Muscle layer of colon (tissue), 2 donors: ENCODE measurements around the gene ADTRP.
A peak's percentile ranks its signal among the peaks of the same experiment; 100 is the strongest.

Experiments used
- H3K27ac ChIP-seq: one replicate; pipeline ENCODE4 v1.7.0; 2013; ENCODE audit warnings: low read depth, mild to moderate bottlenecking, low read length, moderate library complexity
- H3K27me3 ChIP-seq, 2 donors: one replicate each; pipeline ENCODE4 v1.7.0; 2013; ENCODE audit warnings: low read length in 2 of 2, mild to moderate bottlenecking in 2 of 2; ENCODE audit not compliant: insufficient read depth in 2 of 2, control insufficient read depth in 1 of 2
- H3K36me3 ChIP-seq: one replicate; pipeline ENCODE4 v1.7.0; 2013; ENCODE audit warnings: mild to moderate bottlenecking, low read length; ENCODE audit not compliant: insufficient read depth
- H3K4me1 ChIP-seq: one replicate; pipeline ENCODE4 v1.7.0; 2013; ENCODE audit warnings: mild to moderate bottlenecking, low read length; ENCODE audit not compliant: insufficient read depth
- H3K4me3 ChIP-seq, 2 donors: one replicate each; pipeline ENCODE4 v1.7.0; 2013; ENCODE audit warnings: low read length in 2 of 2, low read depth in 1 of 2, mild to moderate bottlenecking in 1 of 2, moderate library complexity in 1 of 2
- H3K9ac ChIP-seq: one replicate; pipeline ENCODE4 v1.7.0; 2013; ENCODE audit warnings: low read length
- H3K9me3 ChIP-seq: one replicate; pipeline ENCODE4 v1.7.0; 2013; ENCODE audit warnings: mild to moderate bottlenecking, low read length
- donor health status: abdominal sarcoma.
- donor health status: Adenocarcinoma of cecum.

ADTRP gene

GRCh38 chr6:11763460-11764249, 14.9 kb downstream of the ADTRP start:
- no peak overlapping the region for H3K4me3 ChIP-seq
- no peaks in the 10 kb centered on the region for H3K9me3 ChIP-seq
- no peak overlapping the region for H3K9ac ChIP-seq
- no peaks in the 10 kb centered on the region for H3K36me3 ChIP-seq
- H3K27me3 ChIP-seq: no peaks in the 10 kb centered on the region
- peaks cover 32% of the 10 kb centered on the region for H3K4me1 ChIP-seq
- peak overlapping the region; percentile 7 for H3K27ac ChIP-seq

DNA sequence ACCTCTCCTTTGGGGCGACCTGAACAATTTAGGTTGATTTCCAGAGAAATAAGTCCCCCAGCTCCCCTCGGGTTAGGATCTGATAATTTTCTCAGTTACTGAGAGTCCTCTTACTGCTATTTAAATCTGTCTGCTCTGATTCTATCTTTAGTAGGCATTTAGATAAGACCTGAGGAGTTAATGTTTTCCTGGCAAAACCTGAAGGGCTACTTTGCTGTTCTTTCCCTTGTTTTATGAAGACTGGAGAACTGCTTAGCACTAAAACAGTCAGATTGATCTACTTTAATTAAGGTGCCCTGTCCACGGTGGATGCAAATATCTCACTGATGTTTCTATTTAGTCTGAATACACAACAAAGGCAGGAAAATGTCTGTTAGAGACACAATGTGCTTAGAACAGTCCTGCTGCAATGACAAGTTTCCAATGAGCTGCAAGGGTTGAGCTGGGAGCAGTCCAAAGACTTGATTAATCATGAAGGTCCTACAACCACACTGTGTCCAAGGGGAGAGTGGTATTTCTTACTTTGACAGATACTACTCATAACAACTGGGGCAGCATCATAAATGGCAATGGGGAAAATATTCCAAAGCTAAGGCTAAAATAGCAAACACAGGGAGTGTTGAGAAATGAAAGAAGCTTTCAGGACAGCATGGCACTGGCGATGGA, 15.7 kb downstream of the ADTRP start:
- no peak overlapping the region for H3K9ac ChIP-seq
- no peaks in the 10 kb centered on the region for H3K36me3 ChIP-seq
- no peak overlapping the region for H3K27ac ChIP-seq
- peaks cover 32% of the 10 kb centered on the region for H3K4me1 ChIP-seq
- no peak overlapping the region for H3K4me3 ChIP-seq
- H3K27me3 ChIP-seq: no peaks in the 10 kb centered on the region
- no peaks in the 10 kb centered on the region for H3K9me3 ChIP-seq

DNA sequence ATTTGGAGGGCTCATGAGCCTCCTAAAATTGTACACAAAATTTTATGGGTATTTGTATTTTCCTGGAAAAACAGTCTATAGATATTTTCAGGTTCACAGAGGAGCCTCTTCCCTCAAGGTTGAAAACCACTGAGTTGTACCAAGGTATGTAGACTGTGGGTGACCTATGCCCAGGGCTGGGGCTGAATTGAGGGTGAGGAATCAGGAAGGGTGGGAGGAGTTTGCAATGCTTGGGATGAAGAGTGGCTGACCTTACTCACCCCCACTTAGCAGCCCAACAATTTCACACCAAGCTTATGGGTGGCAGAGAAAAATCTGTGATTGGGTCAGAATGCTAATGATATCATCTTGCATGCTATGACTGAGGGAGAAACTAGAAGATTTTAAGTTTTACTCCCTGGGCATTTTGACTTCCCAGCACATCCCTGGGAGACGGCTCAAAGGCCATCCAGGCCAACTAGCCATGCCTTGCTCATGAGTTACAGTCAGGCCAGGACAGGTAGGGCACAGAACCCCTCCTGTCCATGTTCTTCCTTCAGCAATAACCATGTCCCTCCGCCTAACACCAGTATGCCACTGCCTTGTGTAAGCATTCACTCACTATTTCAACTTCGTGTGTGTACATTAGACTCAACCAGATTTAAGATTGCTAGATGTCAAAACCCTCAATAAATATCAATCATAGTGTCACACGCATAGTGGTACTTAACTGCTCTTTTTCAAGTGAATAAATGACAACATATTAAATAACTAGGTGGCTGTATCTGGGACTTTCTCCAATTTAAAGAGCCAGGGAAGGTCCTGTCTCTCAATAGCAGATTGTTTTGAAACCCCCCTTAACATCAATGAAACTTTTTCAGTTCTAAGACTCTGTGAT, 16.6 kb downstream of the ADTRP start:
- H3K27ac ChIP-seq: no peak overlapping the region
- peaks cover 26% of the 10 kb centered on the region for H3K4me1 ChIP-seq

GRCh38 chr6:11760015-11760473, 18.6 kb downstream of the ADTRP start:
- H3K27ac ChIP-seq: no peak overlapping the region
- no peaks in the 10 kb centered on the region for H3K9me3 ChIP-seq
- peaks cover 19% of the 10 kb centered on the region for H3K4me1 ChIP-seq
- no peaks in the 10 kb centered on the region for H3K27me3 ChIP-seq
- no peak overlapping the region for H3K4me3 ChIP-seq
- no peak overlapping the region for H3K9ac ChIP-seq
- no peaks in the 10 kb centered on the region for H3K36me3 ChIP-seq

More for the DNA sequence above, 16.6 kb downstream of the ADTRP start:
- Histone ChIP-seq H3K4me3 (no peak overlapping the region), H3K36me3 (no peaks in the 10 kb centered on the region), H3K9me3 (no peaks in the 10 kb centered on the region), H3K9ac (no peak overlapping the region), H3K27me3 (no peaks in the 10 kb centered on the region)

GRCh38 chr6:11758878-11759277, 19.7 kb downstream of the ADTRP start:
- Histone ChIP-seq H3K9me3 (no peaks in the 10 kb centered on the region), H3K36me3 (no peaks in the 10 kb centered on the region), H3K9ac (no peak overlapping the region), H3K27me3 (no peaks in the 10 kb centered on the region), H3K4me1 (peaks cover 14% of the 10 kb centered on the region), H3K4me3 (no peak overlapping the region), H3K27ac (no peak overlapping the region)

DNA sequence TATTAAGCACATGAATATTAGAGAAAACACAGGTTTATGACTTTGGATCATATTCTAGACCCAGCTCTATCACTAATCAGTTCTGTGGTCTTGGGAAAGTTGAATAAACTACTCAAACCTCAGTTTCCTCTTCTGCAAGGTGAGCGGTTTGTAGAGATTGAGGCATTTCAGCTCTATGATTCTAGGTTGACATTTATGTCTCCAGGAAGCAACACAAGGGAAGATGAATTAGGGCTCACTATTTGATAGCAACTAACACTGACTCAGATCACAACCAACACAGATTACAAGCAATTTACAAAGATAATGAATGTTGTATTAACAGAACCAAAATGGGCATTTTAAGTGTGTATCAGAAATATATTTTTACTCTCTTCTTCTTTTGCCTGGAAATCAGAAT, 21.9 kb downstream of the ADTRP start:
- H3K27ac ChIP-seq: no peak overlapping the region
- H3K9me3 ChIP-seq: no peaks in the 10 kb centered on the region
- H3K36me3 ChIP-seq: no peaks in the 10 kb centered on the region
- H3K4me3 ChIP-seq: no peak overlapping the region
- H3K4me1 ChIP-seq: no peaks in the 10 kb centered on the region
- no peaks in the 10 kb centered on the region for H3K27me3 ChIP-seq
- H3K9ac ChIP-seq: no peak overlapping the region

DNA sequence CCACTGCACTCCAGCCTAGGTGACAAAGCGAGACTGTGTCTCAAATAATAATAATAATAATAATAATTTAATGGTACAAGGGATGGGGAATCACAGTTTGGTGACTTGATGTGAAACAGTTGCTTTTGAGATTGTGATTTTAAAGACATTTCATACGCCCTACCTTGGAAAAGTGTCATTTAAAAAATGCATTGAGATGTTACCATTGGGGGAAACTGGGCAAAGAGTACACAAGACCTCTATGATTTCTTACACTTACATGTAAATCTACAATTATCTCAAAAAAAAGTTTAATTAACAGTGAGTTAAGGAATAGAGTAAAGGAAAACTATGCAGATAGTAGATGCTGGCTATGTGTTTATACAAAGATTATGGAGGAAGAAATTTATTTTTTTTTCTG, 22.3 kb downstream of the ADTRP start:
- no peaks in the 10 kb centered on the region for H3K4me1 ChIP-seq
- H3K4me3 ChIP-seq: no peak overlapping the region
- H3K27me3 ChIP-seq: no peaks in the 10 kb centered on the region
- no peak overlapping the region for H3K27ac ChIP-seq
- H3K9me3 ChIP-seq: no peaks in the 10 kb centered on the region
- H3K9ac ChIP-seq: no peak overlapping the region
- no peaks in the 10 kb centered on the region for H3K36me3 ChIP-seq

DNA sequence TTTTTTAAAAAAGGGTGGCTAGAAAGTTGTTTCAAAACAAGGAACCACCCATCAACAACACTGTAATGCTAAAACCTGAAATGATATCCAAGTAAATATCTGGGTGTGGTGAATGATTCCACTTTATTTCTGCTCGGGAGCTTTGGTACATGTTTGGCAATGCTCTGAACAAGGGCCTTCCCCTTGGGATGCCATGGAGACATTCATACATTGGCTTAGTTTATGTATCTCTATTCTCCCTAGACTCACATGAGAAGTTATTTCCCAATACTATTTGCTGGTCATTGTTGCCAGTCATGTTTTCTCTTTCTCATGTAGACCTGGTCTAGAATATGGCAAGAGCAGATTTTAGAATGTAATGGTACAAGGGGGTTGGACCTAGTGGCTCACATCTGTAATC, 22.9 kb downstream of the ADTRP start:
- H3K4me1 ChIP-seq: no peaks in the 10 kb centered on the region
- no peak overlapping the region for H3K4me3 ChIP-seq
- no peak overlapping the region for H3K27ac ChIP-seq
- H3K27me3 ChIP-seq: no peaks in the 10 kb centered on the region
- no peaks in the 10 kb centered on the region for H3K9me3 ChIP-seq
- H3K36me3 ChIP-seq: no peaks in the 10 kb centered on the region
- H3K9ac ChIP-seq: no peak overlapping the region

DNA sequence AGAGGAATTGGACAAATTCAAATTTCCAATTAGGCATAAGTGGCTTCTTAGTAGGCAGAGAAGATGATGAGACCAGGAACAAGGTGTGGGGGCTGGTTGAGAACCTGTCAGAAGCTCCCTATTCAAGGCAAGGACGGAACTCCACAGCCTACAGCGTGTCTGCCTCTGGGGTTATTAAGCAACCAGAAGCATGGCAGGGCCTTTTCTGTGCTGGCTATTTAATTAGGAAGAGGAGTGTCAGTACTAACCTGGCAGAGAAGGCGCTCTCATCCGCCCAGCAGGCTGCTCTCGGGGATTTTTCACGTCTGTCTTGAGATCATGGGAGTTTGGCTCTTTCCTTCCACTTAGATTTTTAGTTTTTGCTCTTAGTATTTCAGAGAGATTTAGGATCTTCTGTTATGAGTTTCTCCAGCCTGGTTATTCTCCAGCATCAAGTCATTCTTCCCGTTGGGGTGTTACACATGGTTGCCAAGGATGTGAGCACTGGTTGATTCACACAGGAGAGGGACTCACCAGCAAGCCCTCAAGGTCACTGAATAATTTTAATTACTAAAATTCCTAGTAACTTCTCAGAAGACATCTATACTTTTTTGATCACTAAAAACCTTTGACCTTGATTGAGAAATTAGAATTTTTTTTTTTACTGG, 23.9 kb downstream of the ADTRP start:
- no peak overlapping the region for H3K27ac ChIP-seq
- no peaks in the 10 kb centered on the region for H3K9me3 ChIP-seq
- no peaks in the 10 kb centered on the region for H3K36me3 ChIP-seq
- H3K4me3 ChIP-seq: no peak overlapping the region
- no peaks in the 10 kb centered on the region for H3K27me3 ChIP-seq
- H3K9ac ChIP-seq: no peak overlapping the region
- H3K4me1 ChIP-seq: no peaks in the 10 kb centered on the region

DNA sequence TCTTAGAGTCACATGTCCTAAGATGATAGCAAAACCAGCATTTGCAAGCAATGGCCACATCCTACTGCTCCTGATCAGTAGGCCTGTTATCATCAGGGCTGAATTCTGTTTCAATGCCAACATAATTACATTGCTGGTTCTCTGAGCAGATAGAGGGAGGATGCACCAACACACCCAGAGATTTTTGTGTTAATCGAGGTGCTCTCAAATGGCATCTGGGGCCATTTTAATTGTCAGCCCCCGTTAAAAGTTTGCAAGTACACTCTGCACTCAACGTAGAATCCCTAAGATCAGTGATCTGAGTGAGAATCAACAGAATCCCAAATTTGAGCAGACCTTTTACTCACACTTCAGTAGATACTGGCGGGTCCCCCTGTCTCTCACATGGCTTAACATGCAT, 24.8 kb downstream of the ADTRP start:
- Histone ChIP-seq H3K4me1 (no peaks in the 10 kb centered on the region), H3K27me3 (no peaks in the 10 kb centered on the region), H3K27ac (no peak overlapping the region)

GRCh38 chr6:11752360-11752759, 26.2 kb downstream of the ADTRP start:
- no peaks in the 10 kb centered on the region for H3K27me3 ChIP-seq
- no peak overlapping the region for H3K9ac ChIP-seq
- H3K4me3 ChIP-seq: no peak overlapping the region
- H3K9me3 ChIP-seq: no peaks in the 10 kb centered on the region
- no peaks in the 10 kb centered on the region for H3K36me3 ChIP-seq
- no peaks in the 10 kb centered on the region for H3K4me1 ChIP-seq
- no peak overlapping the region for H3K27ac ChIP-seq

More for the DNA sequence above, 24.8 kb downstream of the ADTRP start:
- Histone ChIP-seq H3K36me3 (no peaks in the 10 kb centered on the region), H3K9ac (no peak overlapping the region), H3K4me3 (no peak overlapping the region), H3K9me3 (no peaks in the 10 kb centered on the region)
